ENCODE measurements around the gene KIRREL3. TPM values are rescaled to one million over a fixed set of nuclear protein-coding genes. Genes with fewer than 3 reads are reported as not detected.
A peak's percentile ranks its signal among the peaks of the same experiment; 100 is the strongest.

KIRREL3 gene
- total and polyA plus RNA-seq, 2 of the 4 experiments (the other 2 are of a cell fraction): 10.9 to 15.9 TPM

DNA sequence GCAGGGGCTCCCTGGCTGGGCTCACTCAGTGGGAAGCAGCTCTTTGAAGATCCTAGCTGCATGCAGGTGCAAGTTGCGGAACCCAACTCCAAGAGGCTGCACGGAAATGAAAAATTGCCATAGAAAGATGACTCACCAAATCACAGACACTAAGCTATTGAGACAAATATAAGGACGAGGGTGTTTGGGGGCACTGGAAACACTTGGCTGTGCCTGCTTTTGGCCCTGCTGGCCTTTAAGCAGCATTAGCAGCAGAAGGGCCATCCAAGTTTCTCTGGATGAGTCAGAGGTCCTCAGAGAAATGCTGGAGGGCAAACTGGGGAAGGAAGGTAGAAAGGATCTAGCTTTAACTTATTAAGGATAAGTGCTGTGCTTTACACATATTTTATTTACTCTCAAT lies 282.3 kb downstream of the KIRREL3 start:
- Histone ChIP-seq H3K4ac (ENCODE audit: low read depth, low read length) (no peak overlapping the region), H3K79me1 (ENCODE audit: low read depth in 1 of 2, low read length in 2 of 2) (peaks cover 0 to 3% of the 10 kb centered on the region in 2 experiments; a peak in 1 of 4 replicates), H4K20me1 (ENCODE audit: insufficient read depth, low read length) (no peaks in the 10 kb centered on the region), H3K14ac (replicated peaks; ENCODE audit: low read depth, low read length) (no peak overlapping the region), H3K18ac (ENCODE audit: low read depth, low read length) (no peak overlapping the region), H3K9ac (ENCODE audit: low read depth, low read length) (no peak overlapping the region), H3K36me3 (ENCODE audit: control insufficient read depth, insufficient read depth, low read length) (no peaks in the 10 kb centered on the region), H3K56ac (ENCODE audit: extremely low read depth, insufficient read depth, low read length) (no peak overlapping the region), H3K4me1 (ENCODE audit: control insufficient read depth, insufficient read depth, low read length) (peaks cover 3% of the 10 kb centered on the region; the same call in 1 of the 2 replicates), H3K27ac (ENCODE audit: insufficient read depth, low read length) (no peak overlapping the region), H3K23ac (ENCODE audit: low read depth, low read length) (no peak overlapping the region), H4K5ac (ENCODE audit: low read depth, low read length) (no peak overlapping the region), H4K8ac (ENCODE audit: low read depth in 2 of 2, low read length in 2 of 2) (no peak overlapping the region), H3K9me1 (ENCODE audit: insufficient read depth, low read length) (peaks cover 3% of the 10 kb centered on the region; the same call in 1 of the 2 replicates), H3K4me2 (ENCODE audit: low read depth, low read length) (no peak overlapping the region), H3K27me3 (ENCODE audit: control insufficient read depth, insufficient read depth, low read length) (no peaks in the 10 kb centered on the region), H2AFZ (replicated peaks; ENCODE audit: low read length, poor library complexity) (no peak overlapping the region), H3K4me3 (ENCODE audit: insufficient read depth, low read depth, low read length) (no peak overlapping the region), H2AK9ac (replicated peaks; ENCODE audit: low read depth, low read length, poor library complexity) (no peak overlapping the region), H2AK5ac (ENCODE audit: low read depth, low read length) (no peak overlapping the region), H2BK120ac (ENCODE audit: low read depth, low read length) (no peak overlapping the region), H2BK5ac (ENCODE audit: low read depth, low read length, poor library complexity, severe bottlenecking) (no peak overlapping the region), H2BK20ac (ENCODE audit: low read depth, low read length) (no peak overlapping the region), H3K9me3 (ENCODE audit: control insufficient read depth, insufficient read depth, low read length) (no peaks in the 10 kb centered on the region), H4K91ac (ENCODE audit: insufficient read depth, low read depth, low read length) (no peak overlapping the region), H2BK15ac (ENCODE audit: low read depth, low read length) (no peak overlapping the region)
- DNase-seq: peak; percentile 18
- intact Hi-C loops (cut with micrococcal nuclease): loop anchor here (10.0 kb wide), 1 partner anchor 273 kb away; no protein-coding TSS in a partner anchor
- CTCF ChIA-PET: interaction anchor here (0.7 to 1.0 kb wide), 2 partner anchors 111 to 272 kb away, joined by 3 to 5 read pairs; no protein-coding TSS in a partner anchor
- dilution Hi-C loops (cut with HindIII; ENCODE audit: low sequenced_read_pairs, unreplicated experiment): no loop called here
- TF ChIP-seq RAD21 (IDR thresholded peaks at IDR 0.05; ENCODE audit: low read length) (no peak), FOS (IDR thresholded peaks at IDR 0.05; ENCODE audit: low read depth, low read length) (0 out of 2 replicates have a peak, but pooled peaks have one; percentile 10)
- POLR2A ChIA-PET (ENCODE audit: unreplicated experiment): no interaction called here
- in situ Hi-C loops (cut with MboI; ENCODE audit: low sequenced_read_pairs): loop anchor here (5.0 to 25.0 kb wide), 3 partner anchors 269 to 619 kb away; partner anchors contain the start of gene DCPS
- peak; percentile 57; the same call in 1 of the 2 replicates for ATAC-seq (ENCODE audit: low read depth)
- no TSS peak for BruUV-seq (replicated peaks)
- no CpG with 5 or more reads among the region's 3 CpGs for WGBS, 2 experiments (ENCODE audit: extremely low coverage in 2 of 2, insufficient read length in 1 of 2)

All from IMR-90 (cell line).